ENCODE measurements around the gene APOA1. TPM values are rescaled to one million over a fixed set of nuclear protein-coding genes. Genes with fewer than 3 reads are reported as not detected.
"Not testable (repeated sequence)": the region's sequence is repeated elsewhere in the genome, so short reads cannot be mapped to it uniquely, and the experiment has no call there.

APOA1 gene
- total RNA-seq, 1 donor from 2014 or later, result not detected

DNA sequence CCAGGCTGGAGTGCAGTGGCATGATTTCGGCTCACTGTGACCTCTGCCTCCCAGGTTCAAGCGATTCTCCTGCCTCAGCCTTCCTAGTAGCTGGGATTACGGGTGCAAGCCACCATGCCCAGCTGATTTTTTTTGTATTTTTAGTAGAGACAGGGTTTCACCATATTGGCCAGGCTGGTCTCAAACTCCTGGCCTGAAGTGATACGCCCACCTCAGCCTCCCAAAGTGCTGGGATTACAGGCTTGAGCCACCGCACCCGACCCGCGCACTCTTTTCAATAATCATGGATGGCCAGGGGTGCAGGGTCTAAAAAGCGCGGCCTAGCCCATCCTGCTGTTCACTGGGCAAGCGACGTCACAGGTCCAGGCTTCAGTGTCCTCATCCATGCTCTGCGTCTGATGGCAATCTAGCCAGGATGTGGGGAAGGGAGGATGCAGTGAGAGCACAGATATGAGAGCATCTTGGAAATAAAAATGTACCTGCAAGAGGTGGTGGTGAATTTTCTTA lies 2.8 kb downstream of the APOA1 start:
- DNase-seq (ENCODE audit: low spot score), result not testable (repeated sequence)

GRCh38 chr11:116833816-116834534 lies 3.4 kb downstream of the APOA1 start:
- no peak for DNase-seq (ENCODE audit: low spot score)

GRCh38 chr11:116833491-116833815 lies 4.0 kb downstream of the APOA1 start:
- DNase-seq (ENCODE audit: low spot score), result no peak

DNA sequence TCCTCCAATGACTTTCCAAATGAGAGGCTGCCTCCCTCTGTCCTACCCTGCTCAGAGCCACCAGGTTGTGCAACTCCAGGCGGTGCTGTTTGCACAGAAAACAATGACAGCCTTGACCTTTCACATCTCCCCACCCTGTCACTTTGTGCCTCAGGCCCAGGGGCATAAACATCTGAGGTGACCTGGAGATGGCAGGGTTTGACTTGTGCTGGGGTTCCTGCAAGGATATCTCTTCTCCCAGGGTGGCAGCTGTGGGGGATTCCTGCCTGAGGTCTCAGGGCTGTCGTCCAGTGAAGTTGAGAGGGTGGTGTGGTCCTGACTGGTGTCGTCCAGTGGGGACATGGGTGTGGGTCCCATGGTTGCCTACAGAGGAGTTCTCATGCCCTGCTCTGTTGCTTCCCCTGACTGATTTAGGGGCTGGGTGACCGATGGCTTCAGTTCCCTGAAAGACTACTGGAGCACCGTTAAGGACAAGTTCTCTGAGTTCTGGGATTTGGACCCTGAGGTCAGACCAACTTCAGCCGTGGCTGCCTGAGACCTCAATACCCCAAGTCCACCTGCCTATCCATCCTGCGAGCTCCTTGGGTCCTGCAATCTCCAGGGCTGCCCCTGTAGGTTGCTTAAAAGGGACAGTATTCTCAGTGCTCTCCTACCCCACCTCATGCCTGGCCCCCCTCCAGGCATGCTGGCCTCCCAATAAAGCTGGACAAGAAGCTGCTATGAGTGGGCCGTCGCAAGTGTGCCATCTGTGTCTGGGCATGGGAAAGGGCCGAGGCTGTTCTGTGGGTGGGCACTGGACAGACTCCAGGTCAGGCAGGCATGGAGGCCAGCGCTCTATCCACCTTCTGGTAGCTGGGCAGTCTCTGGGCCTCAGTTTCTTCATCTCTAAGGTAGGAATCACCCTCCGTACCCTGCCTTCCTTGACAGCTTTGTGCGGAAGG lies 4.8 kb downstream of the APOA1 start:
- no peak for DNase-seq (ENCODE audit: low spot score)

DNA sequence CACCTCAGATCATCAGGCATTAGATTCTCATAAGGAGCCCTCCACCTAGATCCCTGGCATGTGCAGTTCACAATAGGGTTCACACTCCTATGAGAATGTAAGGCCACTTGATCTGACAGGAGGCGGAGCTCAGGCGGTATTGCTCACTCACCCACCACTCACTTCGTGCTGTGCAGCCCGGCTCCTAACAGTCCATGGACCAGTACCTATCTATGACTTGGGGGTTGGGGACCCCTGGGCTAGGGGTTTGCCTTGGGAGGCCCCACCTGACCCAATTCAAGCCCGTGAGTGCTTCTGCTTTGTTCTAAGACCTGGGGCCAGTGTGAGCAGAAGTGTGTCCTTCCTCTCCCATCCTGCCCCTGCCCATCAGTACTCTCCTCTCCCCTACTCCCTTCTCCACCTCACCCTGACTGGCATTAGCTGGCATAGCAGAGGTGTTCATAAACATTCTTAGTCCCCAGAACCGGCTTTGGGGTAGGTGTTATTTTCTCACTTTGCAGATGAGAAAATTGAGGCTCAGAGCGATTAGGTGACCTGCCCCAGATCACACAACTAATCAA lies 5.6 kb downstream of the APOA1 start:
- DNase-seq (ENCODE audit: low spot score), result no peak

- DNase-seq (ENCODE audit: low spot score), result no peak
Observed at GRCh38 chr11:116830184-116830912, 7.1 kb downstream of the APOA1 start.

DNA sequence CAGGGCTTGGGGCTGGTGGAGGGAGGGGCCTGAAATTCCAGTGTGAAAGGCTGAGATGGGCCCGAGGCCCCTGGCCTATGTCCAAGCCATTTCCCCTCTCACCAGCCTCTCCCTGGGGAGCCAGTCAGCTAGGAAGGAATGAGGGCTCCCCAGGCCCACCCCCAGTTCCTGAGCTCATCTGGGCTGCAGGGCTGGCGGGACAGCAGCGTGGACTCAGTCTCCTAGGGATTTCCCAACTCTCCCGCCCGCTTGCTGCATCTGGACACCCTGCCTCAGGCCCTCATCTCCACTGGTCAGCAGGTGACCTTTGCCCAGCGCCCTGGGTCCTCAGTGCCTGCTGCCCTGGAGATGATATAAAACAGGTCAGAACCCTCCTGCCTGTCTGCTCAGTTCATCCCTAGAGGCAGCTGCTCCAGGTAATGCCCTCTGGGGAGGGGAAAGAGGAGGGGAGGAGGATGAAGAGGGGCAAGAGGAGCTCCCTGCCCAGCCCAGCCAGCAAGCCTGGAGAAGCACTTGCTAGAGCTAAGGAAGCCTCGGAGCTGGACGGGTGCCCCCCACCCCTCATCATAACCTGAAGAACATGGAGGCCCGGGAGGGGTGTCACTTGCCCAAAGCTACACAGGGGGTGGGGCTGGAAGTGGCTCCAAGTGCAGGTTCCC lies 7.8 kb downstream of the APOA1 start, which contains the start of gene APOC3:
TSS of gene APOC3 (plus strand) at position 383 of the 659 bp plus-strand sequence. CDS start 676 bp downstream, outside the sequence.
- peak; percentile 40 for DNase-seq (ENCODE audit: low spot score)

DNA sequence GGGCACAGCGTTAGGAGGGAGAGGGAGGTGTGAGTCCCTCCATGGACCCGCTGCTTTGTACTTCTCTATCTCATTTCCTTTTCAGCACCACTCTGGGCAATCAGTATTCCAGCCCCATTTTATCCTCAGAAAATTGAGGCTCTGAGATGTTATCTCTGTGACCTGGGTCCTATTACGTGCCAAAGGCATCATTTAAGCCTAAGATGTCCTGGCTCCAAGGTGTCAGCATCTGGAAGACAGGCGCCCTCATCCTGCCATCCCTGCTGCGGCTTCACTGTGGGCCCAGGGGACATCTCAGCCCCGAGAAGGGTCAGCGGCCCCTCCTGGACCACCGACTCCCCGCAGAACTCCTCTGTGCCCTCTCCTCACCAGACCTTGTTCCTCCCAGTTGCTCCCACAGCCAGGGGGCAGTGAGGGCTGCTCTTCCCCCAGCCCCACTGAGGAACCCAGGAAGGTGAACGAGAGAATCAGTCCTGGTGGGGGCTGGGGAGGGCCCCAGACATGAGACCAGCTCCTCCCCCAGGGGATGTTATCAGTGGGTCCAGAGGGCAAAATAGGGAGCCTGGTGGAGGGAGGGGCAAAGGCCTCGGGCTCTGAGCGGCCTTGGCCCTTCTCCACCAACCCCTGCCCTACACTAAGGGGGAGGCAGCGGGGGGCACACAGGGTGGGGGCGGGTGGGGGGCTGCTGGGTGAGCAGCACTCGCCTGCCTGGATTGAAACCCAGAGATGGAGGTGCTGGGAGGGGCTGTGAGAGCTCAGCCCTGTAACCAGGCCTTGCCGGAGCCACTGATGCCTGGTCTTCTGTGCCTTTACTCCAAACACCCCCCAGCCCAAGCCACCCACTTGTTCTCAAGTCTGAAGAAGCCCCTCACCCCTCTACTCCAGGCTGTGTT lies 8.5 kb downstream of the APOA1 start:
- DNase-seq (ENCODE audit: low spot score), result no peak

GRCh38 chr11:116827461-116827860 lies 10.0 kb downstream of the APOA1 start:
- no peak for DNase-seq (ENCODE audit: low spot score)

DNA sequence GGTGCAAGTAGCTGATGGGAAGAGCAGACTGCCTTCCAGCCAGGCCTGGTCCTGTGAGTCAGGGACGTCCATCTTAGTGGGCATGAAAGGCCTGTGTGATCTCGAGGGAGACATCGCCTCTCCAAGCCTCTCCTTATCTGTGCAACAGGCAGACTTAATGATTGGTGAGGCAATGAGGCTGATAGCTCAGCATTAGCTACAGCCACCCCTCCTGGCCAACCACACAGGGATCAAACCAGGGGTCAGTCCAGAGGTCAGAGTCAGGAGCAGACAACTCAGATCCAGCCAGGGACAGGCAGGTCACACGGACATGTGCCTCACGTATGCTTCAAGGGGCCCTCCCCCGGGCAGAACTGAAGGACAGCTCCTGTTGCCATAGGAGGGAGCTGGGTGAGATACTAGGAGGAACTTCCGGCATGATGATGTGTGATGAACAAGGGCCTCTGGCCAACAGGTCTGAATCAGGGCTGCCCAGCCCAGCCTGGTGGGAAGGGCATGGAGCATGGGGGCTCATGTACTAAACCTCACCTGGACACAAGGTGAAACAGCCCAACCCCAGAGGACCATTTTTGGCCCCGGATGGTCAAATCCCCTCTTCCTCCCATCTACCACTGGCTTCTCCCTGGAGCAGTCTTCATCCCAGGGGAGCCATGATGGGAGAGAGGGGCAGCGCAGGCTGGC lies 10.5 kb downstream of the APOA1 start:
- no peak for DNase-seq (ENCODE audit: low spot score)

DNA sequence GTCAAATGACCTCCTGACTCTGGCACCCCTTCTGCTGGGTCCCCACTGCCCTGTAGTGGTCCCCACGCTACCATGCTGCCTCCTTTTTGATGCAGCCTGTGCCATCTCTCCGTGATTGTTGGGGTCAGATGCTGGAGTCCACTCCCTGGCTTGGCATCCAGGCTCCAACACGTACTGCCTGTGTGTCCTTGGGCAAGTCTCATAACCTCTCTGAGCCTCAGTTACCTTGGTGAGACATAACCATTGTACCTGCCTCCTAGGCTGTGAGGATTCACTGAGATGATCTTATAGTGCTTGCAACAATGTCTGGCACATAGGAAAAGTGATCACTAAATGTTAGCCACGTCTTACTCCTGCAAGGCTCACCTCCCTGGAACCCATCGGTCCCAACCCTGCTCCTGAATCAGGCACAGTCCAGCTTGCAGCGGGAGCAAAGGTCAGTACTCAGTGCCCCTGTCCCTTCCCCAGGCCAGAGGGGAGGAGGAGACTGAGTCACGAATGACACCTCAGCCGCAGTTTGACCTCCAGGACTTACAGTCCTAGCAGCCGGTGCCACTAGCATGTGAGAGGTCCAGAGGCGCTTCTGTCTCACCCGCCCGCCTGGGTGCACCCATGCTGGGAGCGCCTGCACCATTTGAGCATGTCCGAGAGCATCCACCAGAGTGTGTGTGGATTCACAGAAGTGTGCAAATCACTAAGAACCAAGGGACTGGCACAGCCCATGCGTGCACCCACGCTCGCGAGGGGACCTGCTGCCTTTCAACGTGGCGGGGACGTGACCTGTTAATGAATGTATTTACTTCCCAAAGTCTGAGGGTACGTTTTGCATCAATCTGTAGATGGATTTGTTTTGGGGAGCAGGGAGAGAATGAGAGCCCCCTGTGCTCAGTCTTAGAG lies 11.3 kb downstream of the APOA1 start:
- no peak for DNase-seq (ENCODE audit: low spot score)

- DNase-seq (ENCODE audit: low spot score), result no peak
Observed at GRCh38 chr11:116825434-116825833, 12.0 kb downstream of the APOA1 start.

GRCh38 chr11:116823031-116823843 lies 14.2 kb downstream of the APOA1 start, which contains the start of gene APOA4:
Gene APOA4, minus strand, starts transcription at chr11:116823304. Its CDS starts 113 bp downstream, at chr11:116823191.
- no peak for DNase-seq (ENCODE audit: low spot score)

DNA sequence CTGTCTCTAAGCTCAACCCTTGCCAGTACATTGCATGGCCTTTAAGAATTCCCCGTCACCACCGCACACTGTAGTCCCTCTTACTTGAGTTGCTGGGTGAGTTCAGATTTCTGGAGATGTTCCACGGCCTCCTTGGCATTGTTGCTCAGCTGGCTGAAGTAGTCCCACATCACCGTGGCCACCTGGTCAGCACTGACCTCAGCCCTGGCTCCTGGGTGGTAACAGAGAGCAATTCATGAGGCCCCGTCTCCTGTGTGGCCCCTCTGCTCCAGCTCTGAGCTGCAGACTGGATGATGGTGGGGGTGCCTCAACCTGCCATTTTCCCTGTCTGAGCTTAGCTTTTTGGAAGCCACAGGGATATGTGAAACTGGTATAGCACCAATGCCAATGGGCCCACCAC lies 14.8 kb downstream of the APOA1 start:
- DNase-seq (ENCODE audit: low spot score), result no peak

DNA sequence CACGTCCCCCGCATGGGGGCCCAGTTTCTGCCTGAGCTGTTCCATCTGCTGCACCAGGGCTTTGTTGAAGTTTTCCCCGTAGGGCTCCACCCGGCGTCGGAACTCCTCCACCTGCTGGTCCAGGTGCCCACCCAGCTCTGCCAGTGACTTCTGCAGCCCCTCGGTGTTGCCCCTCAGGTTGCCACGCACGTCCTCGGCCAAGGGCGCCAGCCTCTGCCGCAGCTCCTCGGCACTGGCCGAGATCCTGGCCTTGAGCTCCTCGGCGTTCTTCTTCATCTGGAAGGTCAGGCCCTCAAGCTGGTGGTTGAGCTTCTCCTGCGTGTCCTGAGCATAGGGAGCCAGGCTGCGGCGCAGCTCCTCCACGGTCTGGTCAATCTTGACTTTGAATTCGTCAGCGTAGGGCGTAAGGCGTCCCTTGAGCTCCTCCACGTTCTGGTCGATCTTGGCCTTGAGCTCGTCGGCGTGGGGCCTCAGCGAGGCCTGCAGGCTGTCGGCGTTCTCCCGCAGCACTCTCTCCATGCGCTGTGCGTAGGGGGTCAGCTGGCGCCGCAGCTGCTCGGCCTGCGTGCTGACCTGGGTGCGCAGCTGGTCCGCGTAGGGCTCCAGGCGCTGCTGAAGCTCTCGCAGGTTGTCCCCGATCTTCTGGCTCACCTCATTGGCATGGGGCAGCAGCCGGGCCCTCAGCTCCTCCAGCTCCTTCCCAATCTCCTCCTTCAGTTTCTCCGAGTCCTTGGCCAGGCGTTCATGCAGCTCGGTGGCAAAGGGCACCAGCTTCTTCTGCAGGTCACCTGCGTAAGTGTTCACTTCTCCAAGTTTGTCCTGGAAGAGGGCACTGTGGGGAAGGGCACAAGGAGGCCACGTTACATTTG lies 16.1 kb downstream of the APOA1 start:
- DNase-seq (ENCODE audit: low spot score), result no peak

- no peak for DNase-seq (ENCODE audit: low spot score)
Observed at GRCh38 chr11:116819049-116819448, 18.4 kb downstream of the APOA1 start.
